Body of pancreas (tissue), 4 donors: ENCODE measurements around the gene ZNF747.
"Not testable (repeated sequence)": the region's sequence is repeated elsewhere in the genome, so short reads cannot be mapped to it uniquely, and the experiment has no call there.

ENCODE experiments used
- CTCF ChIP-seq, 7 experiments: fragments of 450-650 bp in 4 of 7; fragments of 200-600 bp in 3 of 7; sonication (generic) in 3 of 7; IDR thresholded peaks; one replicate each; pipeline ENCODE4 v1.5.1; 2016 to 2019; ENCODE audit warnings: antibody characterized with exemption in 7 of 7
- POLR2A ChIP-seq, 3 donors: fragments of 450-650 bp; IDR thresholded peaks; one replicate each; pipeline ENCODE4 v1.6.1; 2016; ENCODE audit warnings: antibody characterized with exemption in 3 of 3, mild to moderate bottlenecking in 2 of 3

GRCh38 chr16:30540916-30541464, 6.3 kb upstream of the ZNF747 start:
- TF ChIP-seq CTCF, POLR2A (IDR thresholded peaks at IDR 0.05): not testable (repeated sequence)
